ENCODE results near the gene ISCU. TPM values are rescaled to one million over a fixed set of nuclear protein-coding genes. Genes with fewer than 3 reads are reported as not detected.

Gene ISCU
- total and polyA plus RNA-seq, 2 of the 8 experiments (the other 6 are each of a cell fraction or from before 2014, with no cell fraction given) = 72.1 to 78.1 TPM

DNA sequence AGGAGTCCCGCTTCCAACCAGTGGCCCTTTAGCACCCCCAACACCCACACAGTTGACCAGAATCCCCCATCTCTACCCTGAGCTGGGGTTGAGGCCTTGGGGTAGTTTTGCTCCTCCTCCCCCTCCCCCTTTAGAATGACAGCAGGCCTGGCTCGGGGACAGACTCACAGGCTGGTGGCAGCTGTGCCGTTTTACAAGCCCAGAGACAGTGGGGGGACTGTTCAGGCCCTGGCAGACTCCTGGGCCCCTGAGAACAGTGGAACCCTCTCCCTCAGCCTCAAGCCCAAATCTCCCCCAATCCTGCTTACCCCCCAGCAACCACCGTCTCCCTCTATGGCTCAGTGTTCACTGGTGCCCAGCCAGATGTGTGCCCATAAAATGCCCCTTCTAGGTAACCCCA, 25.4 kb downstream of the ISCU start:
- Histone ChIP-seq H3K18ac (ENCODE audit: extremely low read depth, low read length) (no peak overlapping the region), H3K56ac (replicated peaks; ENCODE audit: insufficient read length, low read depth, low read length) (no peak overlapping the region), H4K5ac (ENCODE audit: insufficient read length, low read depth, low read length) (no peak overlapping the region), H4K8ac (ENCODE audit: extremely low read depth, insufficient read depth, low read length) (no peak overlapping the region; the same call in 1 of the 2 replicates), H3K4me1 (replicated peaks in 1 of 4; ENCODE audit: control insufficient read depth in 3 of 4, insufficient read depth in 4 of 4, low read length in 3 of 4) (peaks cover 0 to 16% (median 10%) of the 10 kb centered on the region in 4 experiments; a peak in 6 of 7 replicates), H2AFZ (ENCODE audit: low read length) (no peak overlapping the region), H3K27me3 (replicated peaks in 1 of 4; ENCODE audit: control insufficient read depth in 3 of 4, extremely low read depth in 1 of 4, insufficient read depth in 3 of 4, low read length in 3 of 4) (no peaks in the 10 kb centered on the region), H3K9me3 (ENCODE audit: insufficient read depth in 2 of 2, low read depth in 1 of 2, low read length in 1 of 2) (no peaks in the 10 kb centered on the region), H3K14ac (ENCODE audit: insufficient read length) (no peak overlapping the region), H2BK120ac (replicated peaks; ENCODE audit: low read depth, low read length) (no peak overlapping the region), H4K20me1 (replicated peaks in 1 of 2; ENCODE audit: control insufficient read depth in 1 of 2, insufficient read depth in 2 of 2, low read length in 2 of 2) (no peaks in the 10 kb centered on the region), H3K4ac (replicated peaks; ENCODE audit: insufficient read length, low read depth, low read length) (no peak overlapping the region), H3K23me2 (ENCODE audit: low read depth, low read length) (no peaks in the 10 kb centered on the region), H2BK15ac (ENCODE audit: low read length) (peak overlapping the region; percentile 40; the same call in 1 of the 2 replicates), H3K23ac (ENCODE audit: insufficient read length) (no peak overlapping the region), H2AK5ac (ENCODE audit: low read depth, low read length) (no peak overlapping the region), H3K4me3 (ENCODE audit: extremely low read depth in 1 of 4, insufficient read depth in 2 of 4, low read depth in 3 of 4, low read length in 4 of 4) (no peak overlapping the region), H3K9ac (replicated peaks in 1 of 4; ENCODE audit: extremely low read depth in 1 of 4, low read depth in 3 of 4, low read length in 3 of 4) (no peak overlapping the region), H3K27ac (ENCODE audit: low read depth, low read length) (no peak overlapping the region), H4K91ac (replicated peaks; ENCODE audit: insufficient read length, low read length) (no peak overlapping the region), H3K79me2 (ENCODE audit: control insufficient read depth in 1 of 2, insufficient read depth in 2 of 2, low read length in 2 of 2) (no peaks in the 10 kb centered on the region), H2BK12ac (ENCODE audit: low read depth, low read length) (no peak overlapping the region), H2BK20ac (ENCODE audit: low read length) (no peak overlapping the region), H3K36me3 (ENCODE audit: control insufficient read depth in 2 of 4, insufficient read depth in 4 of 4, low read length in 3 of 4) (no peaks in the 10 kb centered on the region), H3K4me2 (ENCODE audit: insufficient read depth in 1 of 2, low read depth in 2 of 2, low read length in 2 of 2) (no peak overlapping the region; a peak in 1 of 4 replicates), H2BK5ac (ENCODE audit: low read depth, low read length) (no peak overlapping the region), H3K79me1 (ENCODE audit: low read depth, low read length) (no peaks in the 10 kb centered on the region)
- FAIRE-seq (no peak), DNase-seq (ENCODE audit: low read depth in 1 of 2, low spot score in 2 of 2) (no peak)
- TF ChIP-seq SIX5 (IDR thresholded peaks at IDR 0.05; ENCODE audit: low read depth, low read length) = no peak
- TF ChIP-seq EGR1 (IDR thresholded peaks at IDR 0.05; ENCODE audit: borderline replicate concordance, low read depth, low read length) = no peak
- no peak for TF ChIP-seq SP4 (IDR thresholded peaks at IDR 0.05; ENCODE audit: low read length)
- TF ChIP-seq ZNF274 (IDR thresholded peaks at IDR 0.05; ENCODE audit: borderline replicate concordance, extremely low read depth, low read length) = no peak
- TF ChIP-seq BCL11A (IDR thresholded peaks at IDR 0.05; ENCODE audit: low read depth in 2 of 2, low read length in 2 of 2) = no peak
- TF ChIP-seq RFX5 (IDR thresholded peaks at IDR 0.05; ENCODE audit: borderline replicate concordance, low read depth, low read length) = no peak
- TF ChIP-seq YY1 (IDR thresholded peaks at IDR 0.05; ENCODE audit: low read depth, low read length) = no peak
- no peak for TF ChIP-seq TCF12 (IDR thresholded peaks at IDR 0.05; ENCODE audit: low read depth, low read length)
- ChIA-PET CTCF (ENCODE audit: partially characterized antibody) (interaction anchor here (0.6 to 2.3 kb wide), 8 partner anchors 9 to 52 kb away, joined by 3 to 8 read pairs (median 3); partner anchors contain the start of gene ISCU), POLR2A (ENCODE audit: partially characterized antibody) (no interaction called here)
- WGBS, 2 experiments (ENCODE audit: extremely low coverage in 1 of 2, insufficient coverage in 1 of 2, insufficient read length in 1 of 2, insufficient replicate concordance in 2 of 2, low coverage in 1 of 2, low lambda C conversion rate in 2 of 2, missing lambda C conversion rate in 1 of 2) = 91% methylated on average over 4 of the region's 4 CpGs; no CpG with 5 or more reads in 1 of the 2 experiments

All from H1 (cell line).